Endodermal cell (in vitro differentiated cells): Measurements from ENCODE around the gene MAPK8IP3. TPM values are rescaled to one million over a fixed set of nuclear protein-coding genes. Genes with fewer than 3 reads are reported as not detected.
A peak's percentile ranks its signal among the peaks of the same experiment; 100 is the strongest.

ENCODE experiments used
- DNase-seq: peaks from one replicate; pipeline ENCODE4 v3.0.0-alpha.2; 2017
- H3K27ac ChIP-seq: 2 replicates; pipeline ENCODE4 v1.5.1; 2013; ENCODE audit warnings: mild to moderate bottlenecking, low read depth, low read length, moderate library complexity
- H3K27me3 ChIP-seq: 2 replicates; pipeline ENCODE4 v1.6.1; 2013; ENCODE audit warnings: mild to moderate bottlenecking, low read length, moderate library complexity; ENCODE audit not compliant: insufficient read depth, control insufficient read depth, poor library complexity, severe bottlenecking
- H3K36me3 ChIP-seq: 2 replicates; pipeline ENCODE4 v1.7.0; 2013; ENCODE audit warnings: mild to moderate bottlenecking, low read length, moderate library complexity; ENCODE audit not compliant: control insufficient read depth, insufficient read depth
- H3K4me1 ChIP-seq: one replicate; pipeline ENCODE4 v1.7.0; 2013; ENCODE audit warnings: low read length; ENCODE audit not compliant: control insufficient read depth, insufficient read depth
- H3K4me3 ChIP-seq: 2 replicates; pipeline ENCODE4 v1.5.1; 2013; ENCODE audit warnings: mild to moderate bottlenecking, low read length, moderate library complexity
- H3K9ac ChIP-seq: 2 replicates; pipeline ENCODE4 v1.6.1; 2013; ENCODE audit warnings: mild to moderate bottlenecking, low read length, moderate library complexity; ENCODE audit not compliant: poor library complexity, severe bottlenecking; ENCODE audit errors: extremely low read depth
- H3K9me3 ChIP-seq: 2 replicates; pipeline ENCODE4 v1.6.1; 2013; ENCODE audit warnings: mild to moderate bottlenecking, low read length, moderate library complexity; ENCODE audit not compliant: control insufficient read depth
- H3K27ac Mint-ChIP-seq: 2 replicates; pipeline ENCODE4 v1.8.0; 2020; ENCODE audit warnings: mixed read lengths
- H3K27me3 Mint-ChIP-seq: 2 replicates; pipeline ENCODE4 v1.8.0; 2021; ENCODE audit warnings: mild to moderate bottlenecking, mixed read lengths; ENCODE audit not compliant: insufficient read depth
- H3K36me3 Mint-ChIP-seq: 2 replicates; pipeline ENCODE4 v1.8.0; 2020; ENCODE audit warnings: low read depth, mixed read lengths
- H3K4me1 Mint-ChIP-seq: 2 replicates; pipeline ENCODE4 v1.8.0; 2020; ENCODE audit warnings: mixed read lengths
- H3K4me3 Mint-ChIP-seq: 2 replicates; pipeline ENCODE4 v1.8.0; 2020; ENCODE audit warnings: mild to moderate bottlenecking, moderate library complexity, mixed read lengths
- H3K9me3 Mint-ChIP-seq: 2 replicates; pipeline ENCODE4 v1.8.0; 2020; ENCODE audit warnings: mild to moderate bottlenecking, mixed read lengths
- WGBS, 2 experiments: methylation state at CpG; one replicate each; pipeline versions ENCODE4 v1.1.5 to v1.1.7; 2013; ENCODE audit warnings: missing lambda C conversion rate in 2 of 2, mixed read lengths in 1 of 2; ENCODE audit not compliant: insufficient coverage in 1 of 2, insufficient read length in 1 of 2; 5-methylcytosine and 5-hydroxymethylcytosine counted together
- total RNA-seq, 2 donors: library from RNA; stranded (reverse); fragmentation: NEBNext Ultra II Directional in 1 of 2; extraction: Animal tissue kit (Norgen Biotek cat#: 25700) in 1 of 2; gene quantifications; 2 replicates in 1 of 2; 3 replicates in 1 of 2; pipeline ENCODE4 v1.2.1, GENCODE V29; 2021
- TF ChIP-seq, protein P1 (sequence below): fragments of 200-600 bp; sonication (generic); conservative IDR thresholded peaks from 2 replicates; pipeline ENCODE4 v1.5.0; 2021; ENCODE audit warnings: antibody characterized with exemption, mild to moderate bottlenecking

Gene MAPK8IP3
- total RNA-seq, 2 donors from 2014 or later, result 76.0 to 84.0 TPM

DNA sequence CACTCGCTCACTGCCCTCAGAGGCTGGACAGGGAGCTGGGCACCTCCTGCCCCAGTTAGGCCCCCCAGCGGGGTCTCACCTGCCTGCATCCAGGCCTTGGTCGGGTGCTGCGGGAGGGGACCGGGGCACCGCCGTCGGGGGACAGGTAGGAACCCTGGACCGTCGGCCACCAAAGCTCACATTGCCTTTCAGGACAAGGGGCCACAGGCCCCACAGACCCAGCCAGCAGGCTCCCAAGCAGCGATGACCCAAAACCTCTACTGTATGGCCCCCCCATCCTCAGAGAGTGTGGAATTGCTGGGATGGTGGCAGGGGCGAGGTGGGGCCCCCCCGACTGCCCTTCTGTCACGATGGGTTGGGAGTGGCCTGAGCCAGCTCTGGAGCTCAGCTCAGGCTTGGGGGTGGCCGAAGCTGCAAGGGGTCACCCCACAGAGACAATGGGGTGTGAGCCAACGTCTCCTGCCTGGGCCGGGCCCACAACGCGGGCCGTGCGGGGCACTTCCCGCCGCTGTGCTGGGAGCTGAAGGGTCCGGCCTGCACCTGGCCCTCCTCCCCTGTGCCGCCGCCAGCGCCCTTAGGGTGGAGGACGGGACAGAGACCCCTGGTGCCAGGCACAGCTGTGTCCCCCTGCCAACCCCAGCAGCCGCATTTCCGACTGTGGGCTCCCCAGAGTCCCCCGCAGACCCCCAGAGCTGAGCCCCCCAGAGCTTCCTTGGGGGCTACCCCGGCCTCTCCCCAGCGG is 87.0 kb downstream of the MAPK8IP3 start:
- 93 to 95% methylated on average over 22 to 33 of the region's 33 CpGs for WGBS, 2 experiments
- no peaks in the 10 kb centered on the region for H3K4me1 Mint-ChIP-seq
- H3K4me3 Mint-ChIP-seq, result no peak overlapping the region
- TF ChIP-seq, protein P1, sequence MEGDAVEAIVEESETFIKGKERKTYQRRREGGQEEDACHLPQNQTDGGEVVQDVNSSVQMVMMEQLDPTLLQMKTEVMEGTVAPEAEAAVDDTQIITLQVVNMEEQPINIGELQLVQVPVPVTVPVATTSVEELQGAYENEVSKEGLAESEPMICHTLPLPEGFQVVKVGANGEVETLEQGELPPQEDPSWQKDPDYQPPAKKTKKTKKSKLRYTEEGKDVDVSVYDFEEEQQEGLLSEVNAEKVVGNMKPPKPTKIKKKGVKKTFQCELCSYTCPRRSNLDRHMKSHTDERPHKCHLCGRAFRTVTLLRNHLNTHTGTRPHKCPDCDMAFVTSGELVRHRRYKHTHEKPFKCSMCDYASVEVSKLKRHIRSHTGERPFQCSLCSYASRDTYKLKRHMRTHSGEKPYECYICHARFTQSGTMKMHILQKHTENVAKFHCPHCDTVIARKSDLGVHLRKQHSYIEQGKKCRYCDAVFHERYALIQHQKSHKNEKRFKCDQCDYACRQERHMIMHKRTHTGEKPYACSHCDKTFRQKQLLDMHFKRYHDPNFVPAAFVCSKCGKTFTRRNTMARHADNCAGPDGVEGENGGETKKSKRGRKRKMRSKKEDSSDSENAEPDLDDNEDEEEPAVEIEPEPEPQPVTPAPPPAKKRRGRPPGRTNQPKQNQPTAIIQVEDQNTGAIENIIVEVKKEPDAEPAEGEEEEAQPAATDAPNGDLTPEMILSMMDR, result no peak
- H3K27ac ChIP-seq, result no peak overlapping the region
- no peaks in the 10 kb centered on the region for H3K27me3 Mint-ChIP-seq
- peaks cover 20% of the 10 kb centered on the region for H3K9me3 Mint-ChIP-seq
- H3K9me3 ChIP-seq, result peaks cover 6% of the 10 kb centered on the region
- H3K27me3 ChIP-seq, result no peaks in the 10 kb centered on the region
- H3K4me3 ChIP-seq, result no peak overlapping the region
- H3K4me1 ChIP-seq, result no peaks in the 10 kb centered on the region
- H3K36me3 Mint-ChIP-seq, result peaks cover 13% of the 10 kb centered on the region
- peak; percentile 38 for DNase-seq
- no peaks in the 10 kb centered on the region for H3K36me3 ChIP-seq
- no peak overlapping the region for H3K27ac Mint-ChIP-seq
- no peak overlapping the region for H3K9ac ChIP-seq

GRCh38 chr16:1793578-1794220 is 87.7 kb downstream of the MAPK8IP3 start, which contains the start of gene IGFALS:
Gene IGFALS, minus strand, starts transcription at chr16:1793705. Its CDS starts 53 bp downstream, at chr16:1793652.
- H3K9me3 Mint-ChIP-seq, result peaks cover 27% of the 10 kb centered on the region
- H3K4me3 Mint-ChIP-seq, result no peak within 1 kb of the TSS
- H3K36me3 ChIP-seq, result no peaks in the 10 kb centered on the region
- no peak within 1 kb of the TSS for H3K27ac Mint-ChIP-seq
- peaks cover 15% of the 10 kb centered on the region for H3K36me3 Mint-ChIP-seq
- WGBS, 2 experiments, result 90 to 93% methylated on average over 6 to 28 of the region's 28 CpGs
- H3K4me3 ChIP-seq, result no peak within 1 kb of the TSS
- H3K27me3 Mint-ChIP-seq, result no peaks in the 10 kb centered on the region
- no peaks in the 10 kb centered on the region for H3K4me1 Mint-ChIP-seq
- no peak within 1 kb of the TSS for H3K9ac ChIP-seq
- DNase-seq, result no peak
- H3K9me3 ChIP-seq, result peaks cover 12% of the 10 kb centered on the region
- TF ChIP-seq, protein P1, result no peak
- no peaks in the 10 kb centered on the region for H3K4me1 ChIP-seq
- H3K27me3 ChIP-seq, result no peaks in the 10 kb centered on the region
- no peak within 1 kb of the TSS for H3K27ac ChIP-seq

- H3K36me3 Mint-ChIP-seq, result peaks cover 18% of the 10 kb centered on the region
- H3K4me1 Mint-ChIP-seq, result no peaks in the 10 kb centered on the region
- Histone ChIP-seq H3K4me3 (no peak overlapping the region), H3K36me3 (no peaks in the 10 kb centered on the region), H3K4me1 (no peaks in the 10 kb centered on the region), H3K27me3 (no peaks in the 10 kb centered on the region), H3K9me3 (peaks cover 18% of the 10 kb centered on the region), H3K9ac (no peak overlapping the region), H3K27ac (no peak overlapping the region)
- 89 to 92% methylated on average over 6 to 18 of the region's 18 CpGs for WGBS, 2 experiments
- peaks cover 34% of the 10 kb centered on the region for H3K9me3 Mint-ChIP-seq
- TF ChIP-seq, protein P1, result no peak
- no peak overlapping the region for H3K27ac Mint-ChIP-seq
- H3K27me3 Mint-ChIP-seq, result no peaks in the 10 kb centered on the region
- H3K4me3 Mint-ChIP-seq, result no peak overlapping the region
- DNase-seq, result peak; percentile 40
Measured at GRCh38 chr16:1794221-1794871, 88.4 kb downstream of the MAPK8IP3 start.
